Mesenchymal stem cell (in vitro differentiated cells and primary cell): ENCODE results near the gene ZNF730. TPM values are rescaled to one million over a fixed set of nuclear protein-coding genes. Genes with fewer than 3 reads are reported as not detected.

ENCODE experiments used
- DNase-seq: peaks from one replicate; pipeline ENCODE4 v3.0.0-alpha.2; 2013
- H2AFZ ChIP-seq: one replicate; pipeline ENCODE4 v1.6.1; 2013; ENCODE audit warnings: low read depth, mild to moderate bottlenecking, control low read depth, inconsistent platforms, low read length, moderate library complexity
- H2AK5ac ChIP-seq: 2 replicates; pipeline ENCODE4 v1.6.1; 2013; ENCODE audit warnings: low read length, moderate library complexity, mild to moderate bottlenecking, inconsistent platforms; ENCODE audit not compliant: severe bottlenecking
- H2BK120ac ChIP-seq: one replicate; pipeline ENCODE4 v1.6.1; 2013; ENCODE audit warnings: low read depth, mild to moderate bottlenecking, inconsistent platforms, low read length, moderate library complexity
- H2BK12ac ChIP-seq, 2 experiments: one replicate each; pipeline ENCODE4 v1.6.1; 2013; ENCODE audit warnings: inconsistent platforms in 2 of 2, low read length in 2 of 2, mild to moderate bottlenecking in 2 of 2, moderate library complexity in 2 of 2, control low read depth in 1 of 2
- H2BK15ac ChIP-seq: one replicate; pipeline ENCODE4 v1.6.1; 2013; ENCODE audit warnings: mild to moderate bottlenecking, low read depth, inconsistent platforms; ENCODE audit not compliant: poor library complexity, severe bottlenecking
- H2BK5ac ChIP-seq: 2 replicates; pipeline ENCODE4 v1.6.1; 2013; ENCODE audit warnings: low read depth, mild to moderate bottlenecking, low read length, control low read depth, inconsistent platforms; ENCODE audit not compliant: poor library complexity, severe bottlenecking
- H3K14ac ChIP-seq, 2 experiments: one replicate each; pipeline ENCODE4 v1.6.1; 2013; ENCODE audit warnings: inconsistent platforms in 2 of 2, low read length in 2 of 2, control low read depth in 1 of 2, mild to moderate bottlenecking in 1 of 2, moderate library complexity in 1 of 2
- H3K18ac ChIP-seq, 2 experiments: one replicate each; pipeline ENCODE4 v1.6.1; 2013; ENCODE audit warnings: inconsistent platforms in 2 of 2, low read length in 2 of 2, control low read depth in 1 of 2, low read depth in 1 of 2, mild to moderate bottlenecking in 1 of 2
- H3K23ac ChIP-seq, 2 experiments: one replicate each; pipeline ENCODE4 v1.6.1; 2013; ENCODE audit warnings: inconsistent platforms in 2 of 2, low read length in 2 of 2, mild to moderate bottlenecking in 2 of 2, moderate library complexity in 2 of 2, control low read depth in 1 of 2
- H3K27ac ChIP-seq: 2 replicates; pipeline ENCODE4 v1.5.1; 2013; ENCODE audit warnings: mild to moderate bottlenecking, moderate library complexity, low read length, control low read depth, inconsistent platforms; ENCODE audit not compliant: poor library complexity, severe bottlenecking
- H3K27me3 ChIP-seq, 2 experiments: 2 replicates each; pipeline versions ENCODE4 v1.6.1 to v1.7.0; 2013; ENCODE audit warnings: low read length in 2 of 2, mild to moderate bottlenecking in 2 of 2, moderate library complexity in 2 of 2, control low read depth in 1 of 2, inconsistent platforms in 1 of 2; ENCODE audit not compliant: control insufficient read depth in 1 of 2, insufficient read depth in 1 of 2
- H3K36me3 ChIP-seq, 2 experiments: 2 replicates each; pipeline versions ENCODE4 v1.6.1 to v1.7.0; 2013; ENCODE audit warnings: low read length in 2 of 2, control low read depth in 1 of 2, inconsistent platforms in 1 of 2, low read depth in 1 of 2, mild to moderate bottlenecking in 1 of 2; ENCODE audit not compliant: insufficient read depth in 2 of 2, control insufficient read depth in 1 of 2
- H3K4ac ChIP-seq, 2 experiments: one replicate each; pipeline ENCODE4 v1.6.1; 2013; ENCODE audit warnings: inconsistent platforms in 2 of 2, low read length in 2 of 2, mild to moderate bottlenecking in 2 of 2, moderate library complexity in 2 of 2, control low read depth in 1 of 2, low read depth in 1 of 2
- H3K4me1 ChIP-seq: 2 replicates; pipeline ENCODE4 v1.6.1; 2013; ENCODE audit warnings: low read depth, low read length, control low read depth; ENCODE audit not compliant: control insufficient read depth, insufficient read depth
- H3K4me2 ChIP-seq: 2 replicates; pipeline ENCODE4 v1.6.1; 2013; ENCODE audit warnings: low read length, mild to moderate bottlenecking, inconsistent platforms; ENCODE audit not compliant: poor library complexity, severe bottlenecking
- H3K4me3 ChIP-seq, 2 experiments: 2 replicates each; pipeline versions ENCODE4 v1.5.1 to v1.7.0; 2013; ENCODE audit warnings: low read length in 2 of 2, mild to moderate bottlenecking in 2 of 2, control low read depth in 1 of 2, low read depth in 1 of 2; ENCODE audit not compliant: insufficient read depth in 1 of 2
- H3K79me1 ChIP-seq: replicated peaks from 2 replicates; pipeline ENCODE4 v1.6.1; 2013; ENCODE audit warnings: mild to moderate bottlenecking, control low read depth, low read length, inconsistent platforms; ENCODE audit not compliant: poor library complexity, severe bottlenecking
- H3K9ac ChIP-seq: 2 replicates; pipeline ENCODE4 v1.7.0; 2013; ENCODE audit warnings: mild to moderate bottlenecking, low read length, moderate library complexity
- H3K9me3 ChIP-seq: 2 replicates; pipeline ENCODE4 v1.7.0; 2013; ENCODE audit warnings: mild to moderate bottlenecking, low read length; ENCODE audit not compliant: control insufficient read depth
- H4K8ac ChIP-seq: one replicate; pipeline ENCODE4 v1.6.1; 2013; ENCODE audit warnings: inconsistent platforms, mild to moderate bottlenecking, low read length, moderate library complexity
- H4K91ac ChIP-seq: one replicate; pipeline ENCODE4 v1.6.1; 2013; ENCODE audit warnings: mild to moderate bottlenecking, low read length, inconsistent platforms
- WGBS: methylation state at CpG from one replicate; pipeline ENCODE4 v1.1.7; 2013; ENCODE audit warnings: mixed read lengths; 5-methylcytosine and 5-hydroxymethylcytosine counted together
- polyA plus RNA-seq, 2 experiments: library from polyadenylated mRNA; stranded (reverse); fragments of 200-250 nt; gene quantifications; one replicate each; pipeline ENCODE4 v1.2.3, GENCODE V29; 2013

The ZNF730 gene
- polyA plus RNA-seq (2013, experiment 1 of 2) = 1.0 TPM
- 0.79 TPM for polyA plus RNA-seq (2013, experiment 2 of 2)

- Histone ChIP-seq H2BK12ac (no peak within 1 kb of the TSS), H3K36me3 (no peaks in the 10 kb centered on the region), H2BK5ac (no peak within 1 kb of the TSS), H4K8ac (no peak within 1 kb of the TSS), H2BK120ac (no peak within 1 kb of the TSS), H3K4me3 (peak within 1 kb of the TSS; percentile 76), H3K23ac (no peak within 1 kb of the TSS), H3K9me3 (peaks cover 22% of the 10 kb centered on the region), H4K91ac (no peak within 1 kb of the TSS), H2AFZ (peak within 1 kb of the TSS; percentile 43), H3K4ac (no peak within 1 kb of the TSS), H3K79me1 (peaks cover 3% of the 10 kb centered on the region), H3K9ac (peak within 1 kb of the TSS; percentile 91), H3K4me2 (peak within 1 kb of the TSS; percentile 96), H3K14ac (no peak within 1 kb of the TSS), H3K4me1 (peaks cover 1% of the 10 kb centered on the region), H3K18ac (no peak within 1 kb of the TSS), H3K27me3 (no peaks in the 10 kb centered on the region), H2AK5ac (no peak within 1 kb of the TSS), H2BK15ac (no peak within 1 kb of the TSS), H3K27ac (no peak within 1 kb of the TSS)
- WGBS = under 1% methylated on average over 41 of the region's 44 CpGs
- peak; percentile 85 for DNase-seq
Observed at GRCh38 chr19:23116802-23117571, at the start of gene ZNF730. ZNF730 (plus strand) TSS chr19:23117025; CDS start chr19:23117174, 149 bp downstream.

GRCh38 chr19:23070353-23071146 lies 46.3 kb upstream of the ZNF730 start:
- peaks cover 3% of the 10 kb centered on the region for H3K4me1 ChIP-seq
- H3K27me3 ChIP-seq = no peaks in the 10 kb centered on the region
- no peak overlapping the region for H3K4me2 ChIP-seq
- H3K79me1 ChIP-seq = no peaks in the 10 kb centered on the region
- H3K9me3 ChIP-seq = peaks cover 27% of the 10 kb centered on the region
- no peak overlapping the region for H3K14ac ChIP-seq
- 94% methylated on average over 35 of the region's 43 CpGs for WGBS
- no peak overlapping the region for H3K4me3 ChIP-seq
- no peak overlapping the region for H2BK15ac ChIP-seq
- no peak overlapping the region for H2BK120ac ChIP-seq
- no peak overlapping the region for H2AK5ac ChIP-seq
- H3K23ac ChIP-seq = no peak overlapping the region
- H2BK5ac ChIP-seq = no peak overlapping the region
- H3K36me3 ChIP-seq = no peaks in the 10 kb centered on the region
- no peak overlapping the region for H2BK12ac ChIP-seq
- H3K27ac ChIP-seq = no peak overlapping the region
- no peak overlapping the region for H4K91ac ChIP-seq
- no peak overlapping the region for H3K9ac ChIP-seq
- no peak overlapping the region for H3K4ac ChIP-seq
- H4K8ac ChIP-seq = no peak overlapping the region
- no peak for DNase-seq
- no peak overlapping the region for H2AFZ ChIP-seq
- H3K18ac ChIP-seq = no peak overlapping the region

GRCh38 chr19:23071147-23071511 lies 45.7 kb upstream of the ZNF730 start:
- DNase-seq = no peak
- Histone ChIP-seq H2BK12ac (no peak overlapping the region), H3K23ac (no peak overlapping the region), H3K4me3 (no peak overlapping the region), H3K27me3 (no peaks in the 10 kb centered on the region), H2BK5ac (no peak overlapping the region), H3K4ac (no peak overlapping the region), H2BK120ac (no peak overlapping the region), H3K27ac (no peak overlapping the region), H3K36me3 (no peaks in the 10 kb centered on the region), H2BK15ac (no peak overlapping the region), H4K8ac (no peak overlapping the region), H4K91ac (no peak overlapping the region), H3K18ac (no peak overlapping the region), H3K4me2 (no peak overlapping the region), H3K4me1 (peaks cover 3% of the 10 kb centered on the region), H3K14ac (no peak overlapping the region), H3K9ac (no peak overlapping the region), H2AK5ac (no peak overlapping the region), H2AFZ (no peak overlapping the region), H3K79me1 (no peaks in the 10 kb centered on the region), H3K9me3 (peaks cover 23% of the 10 kb centered on the region)
- 94% methylated on average over 28 of the region's 30 CpGs for WGBS
